Right forelimb (tissue), 1 donor: ENCODE results near the gene ACY1.

ENCODE experiments used
- DNase-seq: peaks from one replicate; pipeline ENCODE4 v3.0.0-alpha.2; 2018

ACY1 gene

DNA sequence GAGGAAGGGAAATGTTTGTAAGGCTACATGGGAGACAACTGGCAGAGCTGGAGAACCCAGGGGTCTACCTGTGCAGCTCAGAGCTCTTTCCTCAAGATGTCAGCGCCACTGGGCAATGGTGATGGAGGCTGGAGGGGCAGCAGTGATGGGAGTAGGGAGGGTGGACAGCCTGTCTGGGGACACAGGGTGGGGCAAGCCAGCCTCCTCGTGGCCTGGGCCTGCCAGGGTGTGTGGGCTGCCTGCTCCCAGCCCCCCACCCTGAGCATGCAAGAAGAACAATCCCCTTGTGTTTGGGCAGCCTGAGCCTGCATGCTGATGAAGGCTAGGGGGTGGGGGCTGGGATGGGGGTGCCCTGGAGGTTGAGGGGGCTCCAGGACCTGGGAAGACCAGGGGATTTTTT lies 17.3 kb upstream of the ACY1 start:
- DNase-seq: no peak

DNA sequence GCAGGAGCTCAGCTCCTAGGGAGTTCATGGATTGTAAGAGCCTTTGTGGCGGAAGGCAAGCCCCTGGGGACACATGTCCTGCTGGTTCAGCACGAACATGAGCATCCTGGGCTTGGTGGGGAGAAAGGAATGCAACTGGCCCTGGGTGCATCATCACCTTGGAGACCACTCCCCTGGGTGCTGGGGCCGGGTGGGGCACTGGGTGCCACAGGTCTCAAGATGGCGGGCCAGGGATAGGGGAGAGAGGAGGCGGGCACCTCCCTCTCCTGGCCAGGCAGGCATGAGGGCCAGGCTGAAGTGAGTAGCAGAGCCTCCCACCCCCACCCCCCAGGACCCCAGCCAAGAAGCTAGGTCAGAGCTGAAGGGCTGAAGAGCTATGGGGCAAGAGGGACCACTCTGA lies 16.8 kb upstream of the ACY1 start:
- DNase-seq: no peak

DNA sequence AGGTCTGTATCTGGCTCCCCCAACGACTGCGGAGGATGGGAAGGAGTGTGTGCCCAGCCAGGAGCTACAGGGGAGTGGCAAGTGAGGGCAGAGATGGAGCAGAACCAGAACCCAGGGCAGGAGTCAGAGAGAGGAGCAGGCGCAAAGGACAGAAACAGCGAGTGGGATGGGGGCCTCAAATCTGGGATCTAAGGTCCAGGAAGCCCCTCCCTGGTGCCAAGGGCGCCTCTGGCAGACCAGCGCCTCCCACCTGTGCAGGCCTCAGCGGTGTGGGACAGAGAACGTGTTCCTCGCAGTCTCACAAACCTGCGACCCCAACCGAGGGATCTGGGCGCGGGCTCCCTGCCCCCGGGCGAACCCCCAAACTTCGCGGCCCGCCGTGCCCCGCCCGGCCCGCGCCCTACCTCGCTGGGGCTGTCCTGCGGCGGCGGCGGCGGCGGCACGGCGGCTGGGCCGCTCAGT lies 16.4 kb upstream of the ACY1 start:
- no peak for DNase-seq

DNA sequence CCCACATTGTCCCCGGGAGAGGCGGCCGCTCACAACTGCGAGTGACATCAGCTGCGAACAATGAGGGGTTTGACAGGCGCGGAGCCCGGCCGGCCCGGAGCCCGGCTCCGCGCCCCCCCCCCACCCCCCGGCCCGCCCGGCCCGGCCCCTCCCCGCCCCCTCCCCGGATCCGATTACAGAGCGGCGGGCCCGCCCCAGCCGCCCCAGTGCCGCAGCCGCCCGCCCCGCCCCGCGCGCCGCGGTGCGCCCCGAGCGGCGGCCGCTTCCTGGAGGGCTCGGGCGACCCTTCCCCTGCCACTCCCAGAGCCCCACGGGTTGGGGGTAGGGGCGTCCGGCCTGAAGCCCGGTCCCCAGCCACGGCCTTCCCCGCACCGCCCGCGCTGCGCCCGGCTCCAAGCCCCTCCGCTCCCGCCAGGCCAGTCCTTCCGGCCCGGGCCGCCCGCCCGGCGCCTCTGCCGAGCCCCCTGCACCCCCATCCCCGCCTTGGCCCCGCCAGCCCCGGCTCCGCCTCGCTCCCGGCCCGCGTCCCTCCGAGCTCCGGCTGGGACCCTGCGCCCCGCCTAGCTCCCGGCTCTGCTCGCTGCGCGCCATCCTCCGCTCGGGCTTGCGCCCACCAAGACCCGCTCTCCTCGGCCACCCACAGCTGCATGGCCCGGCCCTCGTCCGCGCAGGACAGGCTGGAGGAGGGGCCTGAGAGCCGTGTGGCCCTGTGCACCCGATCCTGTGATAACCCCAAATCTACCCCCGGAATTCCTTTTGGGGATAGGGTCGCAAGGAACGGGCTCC lies 15.8 kb upstream of the ACY1 start, which contains the start of gene PCBP4:
TSS of gene PCBP4 (minus strand) at position 71 of the 786 bp plus-strand sequence. CDS start 6,214 bp downstream, outside the sequence.
- peak; percentile 82 for DNase-seq

DNA sequence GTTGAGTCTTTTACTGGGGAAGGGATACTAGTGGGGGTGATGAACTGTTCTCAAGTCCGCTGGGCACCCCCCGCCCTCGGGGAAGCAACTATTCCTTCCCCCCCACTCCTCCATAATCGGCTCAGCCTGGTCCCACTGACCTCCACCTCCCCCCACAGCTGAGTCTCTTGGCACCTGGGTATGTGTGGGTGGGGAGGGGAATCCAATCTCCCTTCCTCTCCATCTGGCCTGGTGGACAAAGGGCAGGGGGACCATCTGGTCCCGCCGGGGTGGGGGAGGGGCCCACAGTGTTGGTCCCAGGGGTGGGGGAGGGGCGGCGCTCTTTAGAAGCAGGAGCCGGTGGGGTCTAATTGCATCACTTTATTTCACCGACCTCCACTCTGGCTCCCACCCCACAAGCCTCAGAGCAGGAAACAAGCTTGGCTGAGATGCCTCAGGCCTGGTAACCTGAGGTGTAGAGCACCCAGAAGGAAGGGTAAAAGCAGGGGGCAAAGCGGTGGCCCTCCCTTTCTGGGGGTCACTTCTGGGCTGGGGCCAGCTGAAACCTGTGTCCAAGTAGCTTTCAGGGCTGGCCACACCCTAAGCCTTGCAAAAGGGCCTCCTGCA lies 15.1 kb upstream of the ACY1 start:
- DNase-seq: no peak

DNA sequence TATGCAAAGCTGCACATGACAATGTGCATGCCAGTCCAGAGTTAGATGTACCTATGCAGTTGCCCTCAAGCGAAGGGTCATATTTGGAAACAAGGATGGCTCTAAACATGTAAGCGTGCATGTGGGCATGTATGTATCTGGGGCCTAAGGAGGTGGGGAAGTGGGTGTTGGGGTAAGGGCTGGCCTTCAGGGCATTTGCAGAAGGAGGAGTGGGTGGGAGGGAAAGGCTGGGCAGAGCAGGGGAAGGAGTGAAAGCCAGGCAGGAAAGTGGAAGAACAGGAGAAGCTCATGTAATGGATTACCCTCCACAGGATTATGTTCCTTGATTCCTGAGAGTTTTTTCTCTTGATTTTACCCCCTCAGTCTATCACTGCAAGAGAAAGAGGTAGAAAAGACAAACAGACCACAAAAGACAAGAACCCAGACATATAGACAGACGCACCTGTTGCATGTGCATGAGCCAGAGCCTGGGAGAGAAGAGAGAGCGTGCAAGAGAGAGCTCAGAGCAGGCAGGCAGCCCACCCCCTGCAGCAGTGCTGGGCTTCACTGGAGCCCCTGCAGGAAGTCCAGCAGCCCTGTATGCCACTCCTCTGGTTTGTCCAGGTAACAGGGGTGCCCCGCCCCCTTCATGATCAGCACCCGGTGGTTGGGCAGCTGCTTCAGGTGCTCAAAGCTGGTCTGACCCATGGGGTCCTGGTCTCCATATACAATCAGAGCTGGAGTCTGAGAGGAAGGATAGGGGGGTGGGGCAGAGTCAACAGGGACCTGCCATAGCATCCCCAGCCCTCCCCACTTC lies 14.3 kb upstream of the ACY1 start:
- DNase-seq: no peak

DNA sequence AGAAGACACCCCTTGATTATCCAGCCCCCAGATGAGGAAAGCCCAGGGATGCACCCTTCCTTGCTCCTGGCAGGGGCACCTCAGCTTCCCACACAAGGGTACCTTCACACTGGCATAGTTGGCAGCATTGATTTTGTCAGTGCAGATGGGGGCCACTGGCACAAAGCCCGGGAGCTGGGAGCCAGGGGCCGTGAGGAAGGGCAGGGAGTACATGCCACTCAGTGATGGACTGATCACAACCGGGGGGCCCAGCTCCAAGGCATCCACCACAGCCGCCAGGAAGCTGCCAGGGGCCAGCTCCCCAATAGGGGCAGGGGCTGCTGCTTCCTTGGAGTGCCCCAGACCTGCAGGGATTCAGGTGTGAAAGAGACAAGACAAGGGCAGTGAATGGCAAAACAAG lies 13.5 kb upstream of the ACY1 start:
- DNase-seq: no peak

DNA sequence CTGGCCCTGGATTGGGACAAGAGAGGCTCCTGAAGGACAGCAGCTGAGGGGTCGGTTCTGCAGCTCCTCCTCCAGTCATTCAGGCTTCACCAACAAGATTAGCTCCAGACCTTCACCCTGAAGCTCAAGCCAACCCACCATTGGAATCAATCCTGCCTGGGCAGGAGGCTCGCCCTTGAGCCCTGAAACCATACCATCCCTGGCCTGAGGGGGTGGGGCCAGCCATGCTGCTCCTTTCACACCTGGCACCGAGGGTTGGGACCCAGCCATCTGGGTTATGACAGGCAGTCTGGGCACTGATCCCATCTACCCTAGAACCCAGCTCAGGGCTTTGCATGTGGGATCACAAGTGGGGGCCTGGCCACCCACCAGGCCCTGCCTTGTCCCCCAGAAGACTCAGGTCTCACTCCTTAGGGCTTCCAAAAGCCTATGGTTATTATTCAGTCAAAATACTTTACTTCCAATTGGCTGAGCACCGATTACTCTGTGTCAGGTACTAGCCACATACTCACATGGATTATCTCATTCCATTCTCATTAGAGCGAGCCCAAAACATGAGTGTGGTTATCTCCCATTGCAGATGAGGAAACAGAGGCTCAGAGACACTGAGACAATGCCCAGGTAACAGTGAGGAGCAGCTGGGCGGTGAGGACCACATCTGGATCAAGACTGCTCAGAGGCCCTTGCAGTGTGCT lies 12.6 kb upstream of the ACY1 start:
- DNase-seq: no peak

DNA sequence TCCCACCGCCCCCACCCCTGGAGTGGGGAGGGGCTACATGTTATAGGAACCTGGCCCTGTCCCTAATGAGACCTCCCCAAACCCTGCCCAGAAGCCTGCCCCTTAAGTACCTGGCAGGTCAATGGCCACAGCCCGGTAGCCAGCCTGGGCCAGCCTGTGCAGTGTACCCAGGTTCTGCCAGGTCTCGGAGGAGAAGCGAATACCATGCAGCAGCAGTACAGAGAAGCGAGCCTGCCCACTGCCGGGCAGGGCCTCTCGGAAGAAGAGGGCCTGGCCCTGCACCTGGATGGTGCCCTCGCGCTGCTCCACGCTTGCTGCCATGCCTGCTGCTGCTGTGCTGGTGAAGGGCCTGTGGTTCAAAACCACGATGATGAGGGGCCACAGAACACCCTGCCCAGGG lies 12.0 kb upstream of the ACY1 start:
- DNase-seq: no peak

DNA sequence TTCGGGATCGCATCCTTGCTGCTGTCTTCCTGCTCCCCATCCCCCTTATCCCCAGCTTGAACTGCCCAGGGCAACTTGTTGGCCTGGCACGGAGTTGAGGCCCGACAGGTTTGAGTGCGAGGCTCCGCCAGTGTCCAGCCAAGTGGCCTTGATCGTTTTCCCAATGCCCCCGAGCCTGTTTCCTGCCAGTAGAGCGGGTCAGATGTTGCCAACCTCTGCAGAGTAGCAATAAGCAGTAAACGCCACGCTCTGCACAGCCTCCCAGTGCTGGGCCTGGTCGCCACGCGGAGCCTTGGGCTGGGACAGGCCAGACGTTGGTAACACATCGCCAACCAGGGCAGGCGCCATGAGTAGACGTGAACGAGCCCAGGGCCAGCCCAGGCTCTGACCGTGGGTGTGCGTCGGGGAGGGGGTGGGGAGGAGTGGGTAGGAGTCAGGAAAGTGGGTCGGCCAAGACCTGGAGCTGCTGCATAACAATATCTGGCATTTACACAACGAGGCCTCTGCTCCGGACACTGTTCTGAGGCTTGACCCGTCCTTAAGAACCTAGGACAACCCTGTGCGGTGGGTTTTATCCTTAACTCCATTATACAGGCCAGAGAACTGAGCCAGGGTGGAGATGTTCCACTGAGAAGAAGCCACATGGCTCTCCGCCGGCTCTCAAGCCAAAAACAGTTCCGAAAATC lies 8.9 kb upstream of the ACY1 start:
- DNase-seq: no peak

DNA sequence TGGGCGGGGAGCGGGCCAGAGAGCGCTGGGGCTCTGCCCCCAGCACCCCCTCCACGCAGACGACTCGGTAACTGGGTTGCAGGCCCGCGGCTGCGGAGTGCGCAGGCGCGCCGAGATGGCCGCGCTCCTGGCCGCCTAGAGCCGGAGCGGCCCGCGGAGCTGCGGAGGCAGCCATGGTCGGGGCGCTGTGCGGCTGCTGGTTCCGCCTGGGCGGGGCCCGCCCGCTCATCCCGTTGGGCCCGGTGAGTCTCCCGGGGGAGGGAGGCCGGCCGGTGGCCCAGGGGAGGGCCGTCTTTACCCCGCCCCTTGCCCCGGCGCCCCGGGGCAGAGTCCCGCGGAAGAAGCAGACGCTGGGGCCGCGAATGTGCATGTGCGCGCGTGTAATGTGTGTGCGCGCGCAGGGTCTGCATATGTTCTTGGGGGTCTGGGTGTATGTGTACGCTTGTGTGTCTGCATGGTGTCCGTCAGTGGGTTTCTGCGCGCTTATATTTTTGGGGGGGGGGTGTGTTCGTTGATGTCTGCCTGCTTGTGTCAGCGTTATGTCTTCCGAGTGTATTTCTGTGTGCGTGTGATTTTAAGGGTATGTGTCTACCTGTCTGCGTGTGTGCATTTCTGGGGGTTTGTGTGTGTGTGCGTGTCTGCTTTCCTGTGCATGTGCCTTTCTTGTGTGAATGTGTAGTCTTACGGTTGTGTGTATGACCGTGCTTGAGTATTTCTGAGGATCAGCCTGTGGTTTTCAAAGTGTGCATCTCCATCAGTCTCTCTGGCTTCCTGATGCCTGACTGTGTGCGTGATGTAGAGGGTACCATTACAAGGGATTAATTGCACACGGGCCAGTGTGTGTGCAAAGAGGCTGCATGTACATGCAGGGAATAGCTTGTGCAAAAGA lies 8.1 kb upstream of the ACY1 start, which contains the start of gene ABHD14A:
TSS of gene ABHD14A (plus strand) at position 102 of the 889 bp plus-strand sequence. CDS start at position 174, 72 bp downstream.
- DNase-seq: peak; percentile 81

DNA sequence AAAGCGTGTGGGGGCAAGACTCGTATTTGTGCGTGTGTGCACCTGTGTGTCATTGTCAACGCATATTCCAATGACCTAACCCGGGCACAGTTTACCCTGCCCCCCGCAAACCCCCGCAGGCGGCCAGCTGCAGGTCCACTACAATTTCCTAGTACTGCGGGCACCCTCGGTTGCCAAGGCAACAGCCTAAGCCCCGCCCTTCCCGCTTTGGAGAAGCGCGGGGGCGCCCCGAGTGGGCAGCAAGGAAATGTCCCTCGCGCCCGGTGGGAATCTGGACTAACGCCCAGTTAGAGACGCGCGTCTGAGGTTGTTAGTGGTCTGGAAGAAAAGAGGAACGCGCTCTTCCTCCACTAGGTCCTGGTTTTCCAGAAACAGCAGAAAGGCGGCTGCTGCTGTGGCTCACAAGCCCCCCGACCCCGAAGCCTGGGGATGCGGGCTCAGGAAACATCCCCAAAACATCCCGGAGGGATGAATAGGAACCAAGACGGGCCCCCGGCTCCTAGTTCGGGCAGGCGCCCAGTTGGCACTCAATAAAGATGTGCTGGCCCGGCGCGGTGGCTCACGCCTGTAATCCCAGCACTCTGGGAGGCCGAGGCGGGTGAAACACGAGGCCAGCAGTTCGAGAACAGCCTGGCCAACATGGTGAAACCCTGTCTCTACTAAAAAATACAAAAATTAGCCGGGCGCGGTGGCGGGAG lies 7.3 kb upstream of the ACY1 start:
- peak; percentile 78 for DNase-seq

DNA sequence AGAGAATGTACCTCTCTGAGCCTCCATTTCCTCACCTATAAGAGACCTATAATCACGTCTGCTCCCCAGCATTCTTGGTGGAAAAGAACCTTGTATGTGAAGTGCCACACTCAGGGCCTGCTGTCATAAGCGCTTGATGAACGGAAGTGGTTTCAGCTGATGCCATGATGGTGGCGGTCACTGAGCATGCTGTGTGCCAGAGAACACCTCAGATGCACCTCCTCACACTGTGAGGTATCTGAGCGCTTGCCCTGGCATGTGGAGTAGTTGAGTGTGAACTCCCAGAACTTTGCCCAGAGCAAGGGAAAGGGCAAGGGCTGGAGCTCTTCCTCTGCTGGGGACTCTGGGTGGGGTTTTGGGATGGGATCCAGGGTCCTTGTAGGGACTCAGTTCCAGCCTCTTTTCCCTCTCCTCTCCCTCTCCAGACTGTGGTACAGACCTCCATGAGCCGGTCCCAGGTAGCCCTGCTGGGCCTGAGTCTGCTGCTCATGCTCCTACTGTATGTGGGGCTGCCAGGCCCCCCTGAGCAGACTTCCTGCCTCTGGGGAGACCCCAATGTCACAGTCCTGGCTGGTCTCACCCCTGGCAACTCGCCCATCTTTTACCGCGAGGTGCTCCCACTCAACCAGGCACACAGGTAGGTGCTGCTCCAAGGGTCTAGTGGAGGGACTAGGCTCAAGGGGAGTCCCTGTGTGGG lies 5.7 kb upstream of the ACY1 start:
- DNase-seq: no peak

DNA sequence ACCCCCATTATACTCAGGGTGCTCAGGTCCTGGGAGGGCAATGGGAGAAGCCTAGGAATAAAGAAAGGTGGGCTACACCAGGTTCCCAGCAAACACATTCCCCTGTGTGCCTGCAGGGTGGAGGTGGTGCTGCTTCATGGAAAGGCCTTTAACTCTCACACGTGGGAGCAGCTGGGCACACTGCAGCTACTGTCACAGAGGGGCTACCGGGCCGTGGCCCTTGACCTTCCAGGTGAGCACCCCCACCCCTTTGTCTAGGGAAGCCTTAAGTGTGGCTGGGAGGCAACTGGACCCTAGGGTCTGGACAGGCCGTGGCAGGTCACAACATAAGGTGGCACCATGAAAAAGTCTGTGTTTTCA lies 5.2 kb upstream of the ACY1 start:
- no peak for DNase-seq

DNA sequence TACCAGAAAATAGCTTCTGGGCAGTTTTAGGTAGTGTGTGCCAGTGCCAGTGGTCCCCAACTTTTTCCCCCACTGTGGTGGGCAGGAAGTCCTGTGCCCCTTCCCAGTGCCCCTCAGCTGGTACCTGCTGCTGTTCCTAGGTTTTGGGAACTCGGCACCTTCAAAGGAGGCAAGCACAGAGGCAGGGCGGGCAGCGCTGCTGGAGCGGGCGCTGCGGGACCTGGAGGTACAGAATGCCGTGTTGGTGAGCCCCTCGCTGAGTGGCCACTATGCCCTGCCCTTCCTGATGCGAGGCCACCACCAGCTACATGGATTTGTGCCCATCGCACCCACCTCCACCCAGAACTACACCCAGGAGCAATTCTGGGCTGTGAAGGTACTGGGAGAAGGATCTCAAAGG lies 3.1 kb upstream of the ACY1 start:
- no peak for DNase-seq

DNA sequence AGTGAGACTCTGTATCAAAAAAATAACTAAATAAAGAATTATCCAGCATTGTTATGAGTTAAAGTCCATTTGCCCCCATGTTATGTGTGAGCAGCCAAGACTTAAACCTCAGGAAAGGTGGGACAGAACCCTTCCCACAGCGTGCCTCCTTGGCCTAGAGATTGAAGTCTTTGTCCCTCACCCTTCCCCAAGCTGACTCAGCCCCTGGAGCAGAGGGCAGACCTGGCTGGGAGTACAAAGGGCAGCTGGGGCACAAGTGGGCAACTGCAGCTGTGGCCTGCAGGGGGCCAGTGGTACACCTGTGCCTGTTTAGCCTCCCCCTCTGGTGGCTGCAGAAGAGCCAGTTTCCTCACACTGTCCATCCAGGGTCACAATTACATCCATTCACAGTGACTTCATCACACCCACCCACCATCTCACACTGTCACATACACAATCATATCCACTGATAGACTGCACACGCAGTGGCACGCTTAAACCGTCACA lies 940 bp upstream of the ACY1 start:
- no peak for DNase-seq

DNA sequence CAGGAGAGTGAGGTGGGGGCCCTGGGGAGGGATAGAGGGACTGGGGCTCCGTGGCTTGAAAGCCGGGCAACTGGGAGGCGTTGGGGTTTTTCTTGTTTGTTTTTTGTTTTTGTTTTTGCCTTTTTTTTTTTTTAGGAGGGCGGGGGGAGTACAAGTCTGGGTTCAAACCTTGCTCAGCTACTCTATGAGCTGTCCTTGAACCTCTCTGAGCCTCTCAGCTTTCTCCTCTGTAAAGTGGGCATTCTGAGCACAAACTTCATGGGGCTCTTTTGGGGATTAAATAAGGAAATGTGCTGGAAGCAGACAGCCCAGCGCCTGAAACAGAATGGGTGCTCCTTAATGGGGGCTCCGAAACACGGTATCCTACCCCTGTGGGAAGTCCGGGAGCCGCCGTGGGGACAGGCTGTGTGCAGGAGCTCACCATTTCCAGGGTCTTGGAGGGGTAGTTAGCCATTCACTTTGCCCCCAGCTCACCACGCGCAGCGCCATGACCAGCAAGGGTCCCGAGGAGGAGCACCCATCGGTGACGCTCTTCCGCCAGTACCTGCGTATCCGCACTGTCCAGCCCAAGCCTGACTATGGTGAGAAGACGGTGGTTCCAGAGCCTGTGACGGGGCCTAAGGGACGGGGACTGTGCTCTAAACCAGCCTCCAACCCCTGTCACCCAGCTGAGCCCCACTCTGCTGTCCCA lies 388 bp downstream of the ACY1 start:
- no peak for DNase-seq

DNA sequence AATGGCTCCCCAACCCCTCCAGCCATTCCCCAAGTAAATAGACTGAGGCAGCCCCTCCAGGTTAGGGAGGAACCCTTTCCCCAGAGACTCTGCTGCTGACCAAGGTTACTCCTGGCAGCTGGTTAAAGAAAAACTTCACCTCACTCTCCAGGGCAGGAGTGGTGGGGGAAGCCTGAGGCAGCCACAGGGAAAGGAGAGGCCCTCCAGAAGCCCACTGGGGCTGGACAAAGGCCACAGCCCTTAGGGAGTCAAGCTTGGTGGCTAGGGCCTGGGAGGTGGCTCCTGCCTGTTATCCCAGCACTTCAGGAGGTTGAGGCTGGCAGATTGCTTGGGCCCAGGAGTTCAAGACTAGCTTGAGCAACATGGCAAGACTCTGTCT lies 923 bp downstream of the ACY1 start:
- no peak for DNase-seq

DNA sequence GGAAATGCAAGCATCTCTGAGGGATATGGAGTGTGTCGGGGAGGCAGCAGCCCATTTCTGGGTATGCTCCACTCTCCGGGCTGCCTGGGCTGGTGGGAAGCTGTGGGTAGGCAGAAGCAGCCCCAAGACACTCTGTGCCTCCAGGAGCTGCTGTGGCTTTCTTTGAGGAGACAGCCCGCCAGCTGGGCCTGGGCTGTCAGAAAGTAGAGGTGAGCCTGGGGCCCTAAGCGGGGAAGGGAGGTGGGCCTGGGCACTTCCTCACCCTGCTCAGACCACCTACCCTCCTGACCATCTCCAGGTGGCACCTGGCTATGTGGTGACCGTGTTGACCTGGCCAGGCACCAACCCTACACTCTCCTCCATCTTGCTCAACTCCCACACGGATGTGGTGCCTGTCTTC lies 1.7 kb downstream of the ACY1 start:
- no peak for DNase-seq
